Lower leg skin (tissue), 4 donors: ENCODE measurements around the gene C1orf185. TPM values are rescaled to one million over a fixed set of nuclear protein-coding genes. Genes with fewer than 3 reads are reported as not detected.

Experiments
- DNase-seq, 2 donors: peaks; one replicate each; pipeline ENCODE4 v3.0.0-alpha.2; 2019; ENCODE audit warnings: low spot score in 2 of 2
- H3K4me3 ChIP-seq: fragments of 200-600 bp; sonication (generic); 2 replicates; pipeline ENCODE4 v1.5.1; 2017; ENCODE audit warnings: mild to moderate bottlenecking, low read depth; ENCODE audit not compliant: poor library complexity, severe bottlenecking
- POLR2A ChIP-seq, 2 donors: fragments of 450-650 bp; IDR thresholded peaks; one replicate each; pipeline ENCODE4 v1.6.1; 2016 to 2017; ENCODE audit warnings: antibody characterized with exemption in 2 of 2, mild to moderate bottlenecking in 1 of 2, moderate library complexity in 1 of 2
- WGBS, 2 donors: methylation state at CpG; one replicate each; pipeline ENCODE4 v1.1.5; 2018; 5-methylcytosine and 5-hydroxymethylcytosine counted together
- intact Hi-C: fragments of 100-400 bp; cut with DNase I; formaldehyde crosslinking; loops from one replicate; pipeline ENCODE4 v1.15.0; 2023; ENCODE audit warnings: low total_unique reads
- total RNA-seq, 4 donors: library from RNA; depleted of rRNA; stranded (reverse); fragments of >200 nt; gene quantifications; one replicate each; pipeline ENCODE4 v1.1.0, GENCODE V29; 2016
- TF ChIP-seq, protein P1 (sequence below), 3 donors: fragments of 450-650 bp; IDR thresholded peaks; one replicate each; pipeline ENCODE4 v1.5.1; 2016; ENCODE audit warnings: antibody characterized with exemption in 3 of 3, mild to moderate bottlenecking in 3 of 3, moderate library complexity in 2 of 3

The C1orf185 gene
- total RNA-seq, 4 donors from 2014 or later = not detected

DNA sequence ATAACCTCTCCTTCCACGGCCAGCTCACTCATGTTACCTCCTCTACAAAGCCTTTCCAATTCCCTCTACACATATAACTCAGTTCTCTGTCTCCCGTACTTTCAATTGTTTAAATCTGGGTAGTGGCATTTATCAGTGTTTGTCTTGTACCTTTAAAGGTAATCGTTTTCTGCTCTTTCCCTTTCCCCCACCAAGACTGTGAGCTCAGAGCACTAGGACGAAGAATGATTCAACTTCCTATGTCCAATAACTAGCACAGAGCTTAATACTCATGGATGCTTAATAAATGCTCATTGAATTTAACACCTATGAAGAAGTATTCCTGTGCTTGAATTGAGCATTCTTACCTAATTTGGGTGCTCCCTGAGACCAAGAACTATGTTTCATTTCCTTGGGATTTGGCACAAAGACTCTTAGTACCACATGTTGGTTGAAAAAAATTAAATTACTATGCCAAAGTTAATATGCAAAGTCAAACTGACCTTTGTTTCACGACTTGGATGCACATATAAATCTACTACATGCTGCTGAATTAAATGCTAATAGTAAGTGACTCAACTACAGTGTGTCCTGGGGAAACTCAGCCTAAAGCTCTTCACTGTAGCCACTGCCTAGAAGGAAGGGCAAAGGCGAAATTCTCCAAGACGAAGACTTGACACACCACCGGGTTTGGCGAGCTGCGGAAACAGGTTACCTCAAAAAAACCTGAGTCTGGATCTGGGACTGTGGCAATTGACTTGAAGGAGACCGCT lies 30.6 kb upstream of the C1orf185 start:
- TF ChIP-seq, protein P1, sequence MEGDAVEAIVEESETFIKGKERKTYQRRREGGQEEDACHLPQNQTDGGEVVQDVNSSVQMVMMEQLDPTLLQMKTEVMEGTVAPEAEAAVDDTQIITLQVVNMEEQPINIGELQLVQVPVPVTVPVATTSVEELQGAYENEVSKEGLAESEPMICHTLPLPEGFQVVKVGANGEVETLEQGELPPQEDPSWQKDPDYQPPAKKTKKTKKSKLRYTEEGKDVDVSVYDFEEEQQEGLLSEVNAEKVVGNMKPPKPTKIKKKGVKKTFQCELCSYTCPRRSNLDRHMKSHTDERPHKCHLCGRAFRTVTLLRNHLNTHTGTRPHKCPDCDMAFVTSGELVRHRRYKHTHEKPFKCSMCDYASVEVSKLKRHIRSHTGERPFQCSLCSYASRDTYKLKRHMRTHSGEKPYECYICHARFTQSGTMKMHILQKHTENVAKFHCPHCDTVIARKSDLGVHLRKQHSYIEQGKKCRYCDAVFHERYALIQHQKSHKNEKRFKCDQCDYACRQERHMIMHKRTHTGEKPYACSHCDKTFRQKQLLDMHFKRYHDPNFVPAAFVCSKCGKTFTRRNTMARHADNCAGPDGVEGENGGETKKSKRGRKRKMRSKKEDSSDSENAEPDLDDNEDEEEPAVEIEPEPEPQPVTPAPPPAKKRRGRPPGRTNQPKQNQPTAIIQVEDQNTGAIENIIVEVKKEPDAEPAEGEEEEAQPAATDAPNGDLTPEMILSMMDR (IDR thresholded peaks at IDR 0.05) = no peak
- no peak for TF ChIP-seq POLR2A (IDR thresholded peaks at IDR 0.05)
- intact Hi-C loops = no loop called here
- WGBS, 2 donors = 71 to 76% methylated on average over 11 of the region's 11 CpGs

DNA sequence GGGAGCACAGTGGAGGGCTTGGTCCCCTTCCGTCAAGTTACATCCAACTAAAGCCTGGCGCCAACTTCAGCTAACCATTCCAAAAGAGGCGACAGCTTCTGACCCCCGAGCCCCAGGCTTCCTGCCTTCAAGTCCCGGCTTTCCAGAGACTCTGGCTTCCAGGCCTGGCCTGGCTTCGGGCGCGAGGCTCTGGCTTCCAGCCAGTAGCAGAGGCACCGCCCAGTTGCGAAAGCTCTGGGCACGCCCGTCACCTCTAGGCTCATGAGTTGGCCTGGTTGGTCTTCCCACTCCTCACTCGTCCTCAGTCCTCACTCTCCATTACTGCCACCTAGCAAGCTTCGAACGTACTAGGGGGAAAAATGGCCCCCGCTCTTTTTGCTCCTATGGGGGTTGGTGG lies 30.0 kb upstream of the C1orf185 start:
- 57 to 64% methylated on average over 16 of the region's 16 CpGs for WGBS, 2 donors
- DNase-seq = no peak
- intact Hi-C loops = no loop called here
- no peak for TF ChIP-seq POLR2A (IDR thresholded peaks at IDR 0.05)
- TF ChIP-seq, protein P1 (IDR thresholded peaks at IDR 0.05) = no peak
- H3K4me3 ChIP-seq = no peak overlapping the region

More for the DNA sequence above, 30.6 kb upstream of the C1orf185 start:
- H3K4me3 ChIP-seq = no peak overlapping the region
- DNase-seq = no peak

DNA sequence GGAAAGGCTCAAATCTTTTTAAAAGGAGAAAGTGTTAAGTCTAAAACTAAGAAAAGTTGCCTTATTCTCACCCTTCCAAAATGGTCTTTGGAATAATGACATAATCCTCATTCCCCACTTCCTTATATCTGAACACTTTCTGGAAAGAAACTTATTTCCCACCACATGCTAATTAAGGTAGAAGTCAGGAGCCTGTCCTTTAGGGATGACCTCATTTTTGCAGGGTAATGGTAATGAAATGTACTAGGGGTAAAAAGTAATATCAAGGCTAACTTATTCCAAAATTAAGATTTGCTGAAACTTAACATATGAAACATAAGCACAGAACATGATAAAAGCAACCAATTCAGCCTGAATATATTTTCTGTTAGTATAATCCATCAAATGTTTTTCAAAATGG lies 29.4 kb upstream of the C1orf185 start:
- intact Hi-C loops = no loop called here
- H3K4me3 ChIP-seq = no peak overlapping the region
- TF ChIP-seq, protein P1 (IDR thresholded peaks at IDR 0.05) = no peak
- no peak for TF ChIP-seq POLR2A (IDR thresholded peaks at IDR 0.05)
- no peak for DNase-seq

DNA sequence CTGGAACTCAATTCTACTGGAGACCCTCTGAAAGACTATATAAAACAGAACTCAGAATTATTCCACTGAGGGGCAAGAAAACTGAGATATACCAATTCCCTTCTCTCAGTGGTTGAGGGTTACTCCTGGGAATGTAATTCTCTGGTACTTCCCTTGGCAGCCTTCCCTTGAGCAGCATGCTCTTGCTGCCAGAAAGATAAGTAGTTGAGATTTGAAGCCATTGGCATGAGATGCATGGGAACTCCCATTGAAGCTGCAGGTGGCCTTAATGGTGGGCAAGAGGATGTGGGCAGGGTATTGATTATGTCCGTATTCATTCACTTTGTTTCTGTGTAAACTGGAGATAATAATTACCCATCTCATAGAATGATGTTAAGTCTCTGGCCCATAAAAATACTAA lies 28.6 kb upstream of the C1orf185 start:
- intact Hi-C loops = no loop called here
- H3K4me3 ChIP-seq = no peak overlapping the region
- TF ChIP-seq, protein P1 (IDR thresholded peaks at IDR 0.05) = no peak
- TF ChIP-seq POLR2A (IDR thresholded peaks at IDR 0.05) = no peak
- WGBS, 2 donors = 61 to 70% methylated on average over 1 of the region's 1 CpG
- DNase-seq = no peak

DNA sequence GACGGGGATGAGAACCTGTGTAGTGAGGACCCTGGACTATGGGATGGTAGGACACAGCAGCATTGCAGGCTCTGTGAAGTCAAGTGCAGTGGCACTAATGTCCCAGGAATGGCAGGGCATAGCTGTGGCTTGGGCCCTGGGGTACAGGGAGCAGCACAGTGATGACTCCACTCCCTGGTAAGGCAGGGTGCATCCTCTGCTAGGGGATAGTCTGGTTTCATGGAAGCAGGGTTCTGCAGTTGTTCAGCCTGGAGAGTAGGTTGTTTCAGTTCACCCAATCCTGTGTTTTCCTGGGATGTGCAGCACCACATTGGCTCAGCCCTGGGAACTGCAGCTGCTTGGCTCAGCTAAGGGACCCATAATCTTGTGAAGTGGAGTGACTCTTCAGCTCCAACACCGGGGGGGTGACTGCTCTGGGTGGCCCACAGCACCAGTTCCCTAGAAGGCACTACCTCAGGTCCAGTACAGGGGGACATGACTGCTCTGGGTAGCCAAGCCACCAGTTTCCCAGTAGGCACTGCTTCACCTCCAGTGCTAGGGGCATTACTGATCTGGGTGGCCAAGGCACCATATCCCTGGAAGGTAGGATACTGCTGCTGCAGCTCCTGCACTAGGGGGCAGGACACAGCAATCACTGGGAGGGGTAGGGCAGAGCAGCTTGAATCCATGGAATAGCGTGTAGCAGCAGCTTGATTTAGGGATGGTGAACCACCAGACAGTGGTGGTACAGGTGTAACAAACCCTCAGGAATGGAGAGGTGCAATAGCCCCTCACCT lies 15.3 kb upstream of the C1orf185 start:
- intact Hi-C loops = no loop called here
- DNase-seq = no peak
- TF ChIP-seq, protein P1 (IDR thresholded peaks at IDR 0.05) = no peak
- TF ChIP-seq POLR2A (IDR thresholded peaks at IDR 0.05) = no peak
- no peak overlapping the region for H3K4me3 ChIP-seq
- 88 to 89% methylated on average over 3 of the region's 3 CpGs for WGBS, 2 donors
